ENCODE measurements around the gene CARS1.

Gene CARS1

GRCh38 chr11:2983908-2984307 is 73.3 kb downstream of the CARS1 start:
- Mint-ChIP-seq H3K4me1 (ENCODE audit: low read depth) (peaks cover 29% of the 10 kb centered on the region), H3K4me3 (no peak overlapping the region), H3K9me3 (no peaks in the 10 kb centered on the region), H3K27ac (no peak overlapping the region), H3K27me3 (no peaks in the 10 kb centered on the region), H3K36me3 (ENCODE audit: low read depth) (peaks cover 36% of the 10 kb centered on the region)
- intact Hi-C loops (cut with micrococcal nuclease), result loop anchor here (10.0 kb wide), 1 partner anchor 51 kb away; no protein-coding TSS in a partner anchor

- Mint-ChIP-seq H3K9me3 (no peaks in the 10 kb centered on the region), H3K4me1 (ENCODE audit: low read depth) (peaks cover 16% of the 10 kb centered on the region), H3K36me3 (ENCODE audit: low read depth) (peaks cover 47% of the 10 kb centered on the region), H3K4me3 (no peak overlapping the region), H3K27ac (no peak overlapping the region), H3K27me3 (no peaks in the 10 kb centered on the region)
- intact Hi-C loops (cut with micrococcal nuclease), result loop anchor here (10.0 kb wide), 1 partner anchor 53 kb away; no protein-coding TSS in a partner anchor
Observed at GRCh38 chr11:2982214-2982613, 75.0 kb downstream of the CARS1 start.

- Mint-ChIP-seq H3K27ac (no peak overlapping the region), H3K4me3 (no peak overlapping the region), H3K4me1 (ENCODE audit: low read depth) (peaks cover 23% of the 10 kb centered on the region), H3K9me3 (no peaks in the 10 kb centered on the region), H3K36me3 (ENCODE audit: low read depth) (peaks cover 50% of the 10 kb centered on the region), H3K27me3 (no peaks in the 10 kb centered on the region)
- intact Hi-C loops (cut with micrococcal nuclease), result loop anchor here (10.0 kb wide), 1 partner anchor 54 kb away; no protein-coding TSS in a partner anchor
Observed at GRCh38 chr11:2981130-2981529, 76.1 kb downstream of the CARS1 start.

- Mint-ChIP-seq H3K4me1 (ENCODE audit: low read depth) (peaks cover 23% of the 10 kb centered on the region), H3K27me3 (no peaks in the 10 kb centered on the region), H3K27ac (no peak overlapping the region), H3K4me3 (no peak overlapping the region), H3K9me3 (no peaks in the 10 kb centered on the region), H3K36me3 (ENCODE audit: low read depth) (peaks cover 57% of the 10 kb centered on the region)
- intact Hi-C loops (cut with micrococcal nuclease), result loop anchor here (10.0 kb wide), 1 partner anchor 54 kb away; no protein-coding TSS in a partner anchor
Observed at GRCh38 chr11:2980168-2980840, 76.9 kb downstream of the CARS1 start.

- H3K27ac Mint-ChIP-seq, result no peak overlapping the region
- no peaks in the 10 kb centered on the region for H3K27me3 Mint-ChIP-seq
- intact Hi-C loops (cut with micrococcal nuclease), result no loop called here
- peaks cover 10% of the 10 kb centered on the region for H3K4me1 Mint-ChIP-seq (ENCODE audit: low read depth)
- H3K4me3 Mint-ChIP-seq, result no peak overlapping the region
- peaks cover 70% of the 10 kb centered on the region for H3K36me3 Mint-ChIP-seq (ENCODE audit: low read depth)
- no peaks in the 10 kb centered on the region for H3K9me3 Mint-ChIP-seq
Observed at GRCh38 chr11:2977113-2977512, 80.1 kb downstream of the CARS1 start.

- H3K4me1 Mint-ChIP-seq (ENCODE audit: low read depth), result peaks cover 7% of the 10 kb centered on the region
- peaks cover 76% of the 10 kb centered on the region for H3K36me3 Mint-ChIP-seq (ENCODE audit: low read depth)
- H3K27me3 Mint-ChIP-seq, result no peaks in the 10 kb centered on the region
- H3K9me3 Mint-ChIP-seq, result no peaks in the 10 kb centered on the region
- intact Hi-C loops (cut with micrococcal nuclease), result no loop called here
- H3K27ac Mint-ChIP-seq, result no peak overlapping the region
- no peak overlapping the region for H3K4me3 Mint-ChIP-seq
Observed at GRCh38 chr11:2976294-2977063, 80.7 kb downstream of the CARS1 start.

- Mint-ChIP-seq H3K27ac (no peak overlapping the region), H3K4me3 (no peak overlapping the region), H3K9me3 (no peaks in the 10 kb centered on the region), H3K4me1 (ENCODE audit: low read depth) (peaks cover 7% of the 10 kb centered on the region), H3K36me3 (ENCODE audit: low read depth) (peaks cover 85% of the 10 kb centered on the region), H3K27me3 (no peaks in the 10 kb centered on the region)
- intact Hi-C loops (cut with micrococcal nuclease), result no loop called here
Observed at GRCh38 chr11:2975594-2975993, 81.6 kb downstream of the CARS1 start.

- no peak overlapping the region for H3K4me3 Mint-ChIP-seq
- no peaks in the 10 kb centered on the region for H3K9me3 Mint-ChIP-seq
- H3K36me3 Mint-ChIP-seq (ENCODE audit: low read depth), result peaks cover 95% of the 10 kb centered on the region
- intact Hi-C loops (cut with micrococcal nuclease), result no loop called here
- no peaks in the 10 kb centered on the region for H3K27me3 Mint-ChIP-seq
- H3K4me1 Mint-ChIP-seq (ENCODE audit: low read depth), result peaks cover 7% of the 10 kb centered on the region
- no peak overlapping the region for H3K27ac Mint-ChIP-seq
Observed at GRCh38 chr11:2974272-2974671, 83.0 kb downstream of the CARS1 start.

GRCh38 chr11:2968341-2968900 is 88.8 kb downstream of the CARS1 start:
- Mint-ChIP-seq H3K27me3 (no peaks in the 10 kb centered on the region), H3K4me1 (ENCODE audit: low read depth) (peaks cover 5% of the 10 kb centered on the region), H3K4me3 (no peak overlapping the region), H3K27ac (no peak overlapping the region), H3K36me3 (ENCODE audit: low read depth) (peaks cover 99% of the 10 kb centered on the region), H3K9me3 (no peaks in the 10 kb centered on the region)
- intact Hi-C loops (cut with micrococcal nuclease), result no loop called here

GRCh38 chr11:2964782-2965181 is 92.4 kb downstream of the CARS1 start:
- Mint-ChIP-seq H3K9me3 (no peaks in the 10 kb centered on the region), H3K4me3 (no peak overlapping the region), H3K36me3 (ENCODE audit: low read depth) (peaks cover 99% of the 10 kb centered on the region), H3K27ac (no peak overlapping the region), H3K4me1 (ENCODE audit: low read depth) (peaks cover 37% of the 10 kb centered on the region), H3K27me3 (no peaks in the 10 kb centered on the region)
- intact Hi-C loops (cut with micrococcal nuclease), result no loop called here

- H3K4me1 Mint-ChIP-seq (ENCODE audit: low read depth), result peaks cover 40% of the 10 kb centered on the region
- intact Hi-C loops (cut with micrococcal nuclease), result no loop called here
Observed at GRCh38 chr11:2963761-2964160, 93.5 kb downstream of the CARS1 start.

GRCh38 chr11:2963112-2963754 is 94.0 kb downstream of the CARS1 start:
- no peak overlapping the region for H3K4me3 Mint-ChIP-seq

More at GRCh38 chr11:2963761-2964160, 93.5 kb downstream of the CARS1 start:
- no peaks in the 10 kb centered on the region for H3K27me3 Mint-ChIP-seq
- H3K9me3 Mint-ChIP-seq, result no peaks in the 10 kb centered on the region
- no peak overlapping the region for H3K27ac Mint-ChIP-seq
- no peak overlapping the region for H3K4me3 Mint-ChIP-seq
- H3K36me3 Mint-ChIP-seq (ENCODE audit: low read depth), result peaks cover 99% of the 10 kb centered on the region

GRCh38 chr11:2961080-2961479 is 96.1 kb downstream of the CARS1 start:
- Mint-ChIP-seq H3K9me3 (no peaks in the 10 kb centered on the region), H3K27me3 (no peaks in the 10 kb centered on the region), H3K4me3 (no peak overlapping the region), H3K4me1 (ENCODE audit: low read depth) (peaks cover 49% of the 10 kb centered on the region), H3K27ac (peak overlapping the region; percentile 40), H3K36me3 (ENCODE audit: low read depth) (peaks cover 97% of the 10 kb centered on the region)
- intact Hi-C loops (cut with micrococcal nuclease), result no loop called here

More at GRCh38 chr11:2963112-2963754, 94.0 kb downstream of the CARS1 start:
- peaks cover 45% of the 10 kb centered on the region for H3K4me1 Mint-ChIP-seq (ENCODE audit: low read depth)
- intact Hi-C loops (cut with micrococcal nuclease), result no loop called here
- H3K36me3 Mint-ChIP-seq (ENCODE audit: low read depth), result peaks cover 99% of the 10 kb centered on the region
- no peak overlapping the region for H3K27ac Mint-ChIP-seq
- no peaks in the 10 kb centered on the region for H3K27me3 Mint-ChIP-seq
- no peaks in the 10 kb centered on the region for H3K9me3 Mint-ChIP-seq

GRCh38 chr11:2960139-2960538 is 97.1 kb downstream of the CARS1 start:
- Mint-ChIP-seq H3K4me1 (ENCODE audit: low read depth) (peaks cover 49% of the 10 kb centered on the region), H3K27ac (no peak overlapping the region), H3K27me3 (no peaks in the 10 kb centered on the region), H3K9me3 (no peaks in the 10 kb centered on the region), H3K36me3 (ENCODE audit: low read depth) (peaks cover 97% of the 10 kb centered on the region), H3K4me3 (no peak overlapping the region)
- intact Hi-C loops (cut with micrococcal nuclease), result no loop called here
